Left kidney (tissue), 2 donors: ENCODE results near the gene NUDCD2. TPM values are rescaled to one million over a fixed set of nuclear protein-coding genes. Genes with fewer than 3 reads are reported as not detected.
"Not testable (repeated sequence)": the region's sequence is repeated elsewhere in the genome, so short reads cannot be mapped to it uniquely, and the experiment has no call there.

Experiments
- DNase-seq: peaks from one replicate; pipeline ENCODE4 v3.0.0-alpha.2; 2013
- polyA plus RNA-seq: library from polyadenylated mRNA; unstranded; fragments of 120-200 nt; gene quantifications from one replicate; pipeline ENCODE4 v1.2.1, GENCODE V29; 2013; ENCODE audit not compliant: insufficient read length

NUDCD2 gene
- polyA plus RNA-seq, 1 donor: 54.0 TPM

GRCh38 chr5:163433271-163433670, 26.6 kb downstream of the NUDCD2 start:
- no peak for DNase-seq

GRCh38 chr5:163432544-163432943, 27.4 kb downstream of the NUDCD2 start:
- DNase-seq: no peak

GRCh38 chr5:163426128-163426527, 33.8 kb downstream of the NUDCD2 start:
- not testable (repeated sequence) for DNase-seq

- no peak for DNase-seq
Measured at GRCh38 chr5:163424836-163425235, 35.1 kb downstream of the NUDCD2 start.

- not testable (repeated sequence) for DNase-seq
Measured at GRCh38 chr5:163415673-163416072, 44.2 kb downstream of the NUDCD2 start.

- DNase-seq: no peak
Measured at GRCh38 chr5:163410505-163410904, 49.4 kb downstream of the NUDCD2 start.

- DNase-seq: no peak
Measured at GRCh38 chr5:163409384-163409783, 50.5 kb downstream of the NUDCD2 start.

- peak; percentile 52 for DNase-seq
Measured at GRCh38 chr5:163408311-163408923, 51.5 kb downstream of the NUDCD2 start.

- no peak for DNase-seq
Measured at GRCh38 chr5:163407034-163407655, 52.8 kb downstream of the NUDCD2 start.

GRCh38 chr5:163404364-163405173, 55.3 kb downstream of the NUDCD2 start:
- no peak for DNase-seq

- no peak for DNase-seq
Measured at GRCh38 chr5:163402007-163402406, 57.9 kb downstream of the NUDCD2 start.

- no peak for DNase-seq
Measured at GRCh38 chr5:163401271-163401670, 58.6 kb downstream of the NUDCD2 start.

- DNase-seq: no peak
Measured at GRCh38 chr5:163399923-163400322, 60.0 kb downstream of the NUDCD2 start.

- no peak for DNase-seq
Measured at GRCh38 chr5:163397354-163397753, 62.5 kb downstream of the NUDCD2 start.

GRCh38 chr5:163396818-163397340, 63.0 kb downstream of the NUDCD2 start:
- not testable (repeated sequence) for DNase-seq

Other genes with a start within 250 kb of the NUDCD2 start
- gene CCNG1, start 22.5 kb downstream of the NUDCD2 start, polyA plus RNA-seq: 238 TPM
- gene HMMR, start 530 bp upstream of the NUDCD2 start, polyA plus RNA-seq: 30.0 TPM
- 107 TPM for gene MAT2B, start 45.5 kb upstream of the NUDCD2 start, polyA plus RNA-seq